ENCODE data around the gene E2F3.
"Not testable (repeated sequence)": the region's sequence is repeated elsewhere in the genome, so short reads cannot be mapped to it uniquely, and the experiment has no call there.

The E2F3 gene

GRCh38 chr6:20498041-20498385 lies 96.3 kb downstream of the E2F3 start:
- Histone ChIP-seq H3K4me3 (no peak overlapping the region), H3K4me1 (no peaks in the 10 kb centered on the region), H3K27me3 (ENCODE audit: low read depth) (no peaks in the 10 kb centered on the region), H3K36me3 (replicated peaks) (no peaks in the 10 kb centered on the region), H3K9me3 (no peaks in the 10 kb centered on the region)
- in situ Hi-C loops (cut with MboI; ENCODE audit: low sequenced_read_pairs) = no loop called here
- DNase-seq (ENCODE audit: low spot score in 2 of 2) = no peak

- no peaks in the 10 kb centered on the region for H3K4me1 ChIP-seq
- in situ Hi-C loops (cut with MboI; ENCODE audit: low sequenced_read_pairs) = no loop called here
Measured at GRCh38 chr6:20509212-20509611, 107.5 kb downstream of the E2F3 start.

DNA sequence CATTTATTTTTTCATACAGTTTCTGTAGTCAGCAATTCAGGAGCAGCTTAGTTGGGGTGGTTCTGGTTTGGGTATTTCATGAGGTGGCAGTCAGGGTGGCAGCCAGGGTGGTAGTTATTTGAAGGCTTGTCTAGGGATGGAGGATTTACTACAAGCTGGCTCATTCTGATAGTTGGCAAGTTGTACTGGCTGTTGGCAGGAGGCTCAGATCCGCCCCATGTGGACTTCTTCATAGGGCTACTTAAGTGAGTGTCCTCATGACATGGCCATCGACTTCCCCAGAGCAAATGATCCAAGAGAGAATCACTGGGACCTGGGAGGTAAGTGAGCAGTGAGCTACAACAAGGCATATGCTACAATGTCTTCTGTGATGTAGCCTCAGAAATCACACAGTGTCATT lies 110.2 kb downstream of the E2F3 start:
- H3K4me3 ChIP-seq = no peak overlapping the region
- in situ Hi-C loops (cut with MboI; ENCODE audit: low sequenced_read_pairs) = no loop called here
- no peaks in the 10 kb centered on the region for H3K4me1 ChIP-seq
- H3K36me3 ChIP-seq (replicated peaks) = no peaks in the 10 kb centered on the region
- no peaks in the 10 kb centered on the region for H3K27me3 ChIP-seq (ENCODE audit: low read depth)
- H3K9me3 ChIP-seq = no peaks in the 10 kb centered on the region
- no peak for DNase-seq (ENCODE audit: low spot score in 2 of 2)

More at GRCh38 chr6:20509212-20509611, 107.5 kb downstream of the E2F3 start:
- Histone ChIP-seq H3K27me3 (ENCODE audit: low read depth) (no peaks in the 10 kb centered on the region), H3K4me3 (no peak overlapping the region), H3K9me3 (no peaks in the 10 kb centered on the region), H3K36me3 (replicated peaks) (no peaks in the 10 kb centered on the region)
- no peak for DNase-seq (ENCODE audit: low spot score in 2 of 2)

DNA sequence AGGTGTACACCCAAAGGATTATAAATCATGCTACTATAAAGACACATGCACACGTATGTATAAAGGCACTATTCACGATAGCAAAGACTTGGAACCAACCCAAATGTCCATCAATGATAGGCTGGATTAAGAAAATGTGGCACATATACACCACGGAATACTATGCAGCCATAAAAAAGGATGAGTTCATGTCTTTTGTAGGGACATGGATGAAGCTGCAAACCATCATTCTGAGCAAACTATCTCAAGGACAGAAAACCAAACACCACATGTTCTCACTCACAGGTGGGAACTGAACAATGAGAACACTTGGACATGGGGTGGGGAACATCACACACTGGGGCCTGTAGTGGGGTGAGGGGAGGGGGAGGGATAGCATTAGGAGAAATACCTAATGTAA lies 123.5 kb downstream of the E2F3 start:
- in situ Hi-C loops (cut with MboI; ENCODE audit: low sequenced_read_pairs) = loop anchor here (10.0 kb wide), 1 partner anchor 430 kb away; no protein-coding TSS in a partner anchor
- not testable (repeated sequence) for H3K4me3 ChIP-seq; DNase-seq (ENCODE audit: low spot score in 2 of 2); H3K4me1 ChIP-seq; H3K36me3 ChIP-seq (replicated peaks); H3K9me3 ChIP-seq; H3K27me3 ChIP-seq (ENCODE audit: low read depth)

DNA sequence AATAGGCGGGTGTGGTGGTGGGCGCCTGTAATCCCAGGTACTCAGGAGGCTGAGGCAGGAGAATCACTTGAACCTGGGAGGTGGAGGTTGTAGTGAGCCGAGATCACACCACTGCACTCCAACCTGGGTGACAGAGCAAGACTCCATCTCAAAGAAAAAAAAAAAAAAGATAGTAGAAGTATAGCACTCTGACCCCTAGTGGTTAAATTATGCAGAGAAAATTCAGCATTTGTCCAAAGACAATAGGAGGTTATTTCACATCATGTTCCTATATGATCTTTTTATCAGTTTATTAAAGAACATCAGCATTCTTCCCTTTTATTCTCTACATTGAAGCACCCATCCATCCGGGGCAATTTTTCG lies 127.4 kb downstream of the E2F3 start:
- in situ Hi-C loops (cut with MboI; ENCODE audit: low sequenced_read_pairs) = loop anchor here (10.0 kb wide), 1 partner anchor 434 kb away; no protein-coding TSS in a partner anchor
- not testable (repeated sequence) for H3K27me3 ChIP-seq (ENCODE audit: low read depth); H3K9me3 ChIP-seq; H3K36me3 ChIP-seq (replicated peaks); H3K4me1 ChIP-seq; H3K4me3 ChIP-seq
- peak in 1 of 2 experiments; percentile 49 for DNase-seq (ENCODE audit: low spot score in 2 of 2)

GRCh38 chr6:20532881-20533280 lies 131.2 kb downstream of the E2F3 start:
- DNase-seq (ENCODE audit: low spot score in 2 of 2) = no peak
- Histone ChIP-seq H3K4me3 (no peak overlapping the region), H3K36me3 (replicated peaks) (0 out of 2 replicates have a peak, but pooled peaks cover 3% of the 10 kb centered on the region), H3K27me3 (ENCODE audit: low read depth) (no peaks in the 10 kb centered on the region), H3K9me3 (no peaks in the 10 kb centered on the region), H3K4me1 (peaks cover 7% of the 10 kb centered on the region)
- in situ Hi-C loops (cut with MboI; ENCODE audit: low sequenced_read_pairs) = loop anchor here (5.0 kb wide), 1 partner anchor 131 kb away; the partner anchor contains the start of gene E2F3

DNA sequence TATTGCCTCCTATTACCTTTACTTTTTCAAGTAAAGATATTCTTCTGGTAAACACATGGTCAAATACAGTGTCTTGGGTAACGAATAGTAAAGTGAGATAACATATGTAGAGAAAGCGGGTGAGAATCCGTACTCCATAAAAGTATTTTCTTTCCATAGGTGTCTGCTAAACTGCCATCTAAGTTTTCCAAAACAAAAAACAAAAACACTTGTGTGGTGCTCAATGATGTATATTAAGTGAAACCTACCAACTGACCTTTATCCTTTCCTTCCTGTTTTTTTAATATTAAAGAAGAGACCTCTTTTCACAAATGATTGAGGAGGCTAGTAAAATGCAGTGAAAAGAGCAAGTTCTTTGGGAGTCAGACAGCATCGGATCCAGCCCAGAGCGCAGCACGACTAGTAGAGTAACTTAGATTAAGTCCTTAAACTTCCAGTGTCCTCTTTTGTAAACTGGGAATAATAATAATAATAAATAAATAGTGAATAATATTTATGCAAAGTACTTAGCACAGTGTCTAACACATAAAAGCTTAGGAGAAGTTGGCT lies 132.1 kb downstream of the E2F3 start:
- Histone ChIP-seq H3K9me3 (no peaks in the 10 kb centered on the region), H3K4me1 (peaks cover 7% of the 10 kb centered on the region), H3K4me3 (peak overlapping the region; percentile 74), H3K36me3 (replicated peaks) (peaks cover 3% of the 10 kb centered on the region; the same call in 1 of the 2 replicates), H3K27me3 (ENCODE audit: low read depth) (no peaks in the 10 kb centered on the region)
- in situ Hi-C loops (cut with MboI; ENCODE audit: low sequenced_read_pairs) = loop anchor here (5.0 kb wide), 1 partner anchor 132 kb away; the partner anchor contains the start of gene E2F3
- no peak for DNase-seq (ENCODE audit: low spot score in 2 of 2)

- peaks cover 3% of the 10 kb centered on the region; the same call in 1 of the 2 replicates for H3K36me3 ChIP-seq (replicated peaks)
- peak; percentile 83 to 89 for DNase-seq (ENCODE audit: low spot score in 2 of 2)
- no peaks in the 10 kb centered on the region for H3K27me3 ChIP-seq (ENCODE audit: low read depth)
- peak within 1 kb of the TSS; percentile 74 for H3K4me3 ChIP-seq
- no peaks in the 10 kb centered on the region for H3K9me3 ChIP-seq
- H3K4me1 ChIP-seq = peaks cover 7% of the 10 kb centered on the region
- in situ Hi-C loops (cut with MboI; ENCODE audit: low sequenced_read_pairs) = loop anchor here (5.0 kb wide), 1 partner anchor 132 kb away; the partner anchor contains the start of gene E2F3
Measured at GRCh38 chr6:20534295-20535262, 132.9 kb downstream of the E2F3 start, which contains the start of gene CDKAL1. CDKAL1 (plus strand) TSS chr6:20534457; CDS start chr6:20546351, 11,894 bp downstream.

DNA sequence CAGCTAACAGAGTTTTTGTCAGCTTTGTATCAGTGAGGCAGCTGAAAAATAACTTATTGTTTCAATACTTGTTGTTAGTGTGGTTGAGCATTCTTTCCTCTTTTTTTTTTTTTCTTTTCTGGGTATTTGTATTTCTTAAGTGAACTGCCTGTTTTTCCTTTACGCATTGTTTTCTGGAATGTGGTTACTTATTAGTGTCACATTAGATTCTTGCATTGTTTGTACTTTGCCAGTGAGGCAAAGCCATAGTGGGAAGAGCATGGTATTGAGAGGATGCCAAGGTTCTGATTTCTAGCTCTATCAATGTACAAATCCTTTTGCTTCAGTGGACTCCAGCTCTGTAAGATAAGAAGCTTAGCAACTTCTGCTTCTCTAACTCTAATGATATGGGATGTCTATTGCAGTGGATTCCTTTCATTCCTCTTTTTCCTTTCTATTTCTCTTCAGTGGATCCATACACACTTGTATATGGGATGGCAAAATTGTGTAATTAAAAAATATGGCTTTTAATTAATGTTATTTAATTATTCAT lies 136.5 kb downstream of the E2F3 start:
- no peak overlapping the region for H3K4me3 ChIP-seq
- H3K27me3 ChIP-seq (ENCODE audit: low read depth) = no peaks in the 10 kb centered on the region
- peaks cover 8% of the 10 kb centered on the region for H3K36me3 ChIP-seq (replicated peaks)
- DNase-seq (ENCODE audit: low spot score in 2 of 2) = no peak
- H3K9me3 ChIP-seq = no peaks in the 10 kb centered on the region
- in situ Hi-C loops (cut with MboI; ENCODE audit: low sequenced_read_pairs) = no loop called here
- H3K4me1 ChIP-seq = peaks cover 11% of the 10 kb centered on the region

DNA sequence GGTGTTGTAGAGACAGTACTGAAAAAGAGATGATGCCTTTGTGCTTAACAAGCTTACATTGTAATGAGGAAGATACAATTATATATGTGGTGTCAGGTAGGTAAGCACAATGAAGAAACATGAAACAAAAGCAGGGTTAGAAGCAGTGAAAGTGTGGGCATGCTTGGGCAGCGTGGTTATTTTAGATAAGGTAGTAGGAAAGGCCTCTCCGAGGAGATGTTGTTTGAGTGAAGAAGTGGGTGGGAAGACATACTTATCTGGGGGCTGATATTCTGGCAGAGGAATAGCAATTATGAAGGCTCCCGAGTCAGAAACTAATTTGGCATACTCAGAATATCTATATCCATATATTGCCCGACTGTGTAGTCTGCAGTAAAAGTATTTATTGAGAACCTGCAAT lies 137.2 kb downstream of the E2F3 start:
- Histone ChIP-seq H3K36me3 (replicated peaks) (peaks cover 8% of the 10 kb centered on the region), H3K4me1 (peaks cover 6% of the 10 kb centered on the region), H3K9me3 (no peaks in the 10 kb centered on the region), H3K27me3 (ENCODE audit: low read depth) (no peaks in the 10 kb centered on the region), H3K4me3 (no peak overlapping the region)
- DNase-seq (ENCODE audit: low spot score in 2 of 2) = no peak
- in situ Hi-C loops (cut with MboI; ENCODE audit: low sequenced_read_pairs) = no loop called here

DNA sequence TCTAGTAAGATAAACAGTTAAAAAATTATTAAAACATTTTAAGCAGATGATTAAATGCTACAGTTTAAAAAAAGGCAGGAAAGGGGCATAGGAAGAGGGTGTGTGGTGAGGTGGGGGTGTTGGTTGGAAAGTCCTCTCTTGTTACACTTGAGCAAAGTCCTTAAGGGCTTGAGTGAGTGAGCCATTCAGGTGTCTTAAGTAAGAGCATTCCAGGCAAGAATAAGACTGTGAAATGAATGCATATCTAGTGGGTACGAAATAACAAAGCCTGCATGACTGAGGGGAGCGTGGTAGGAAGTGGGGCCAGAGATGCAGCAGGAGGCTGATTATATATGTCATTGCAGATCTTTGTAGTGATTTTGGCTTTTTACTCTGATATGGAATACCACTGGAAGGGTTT lies 137.7 kb downstream of the E2F3 start:
- H3K4me3 ChIP-seq = no peak overlapping the region

DNA sequence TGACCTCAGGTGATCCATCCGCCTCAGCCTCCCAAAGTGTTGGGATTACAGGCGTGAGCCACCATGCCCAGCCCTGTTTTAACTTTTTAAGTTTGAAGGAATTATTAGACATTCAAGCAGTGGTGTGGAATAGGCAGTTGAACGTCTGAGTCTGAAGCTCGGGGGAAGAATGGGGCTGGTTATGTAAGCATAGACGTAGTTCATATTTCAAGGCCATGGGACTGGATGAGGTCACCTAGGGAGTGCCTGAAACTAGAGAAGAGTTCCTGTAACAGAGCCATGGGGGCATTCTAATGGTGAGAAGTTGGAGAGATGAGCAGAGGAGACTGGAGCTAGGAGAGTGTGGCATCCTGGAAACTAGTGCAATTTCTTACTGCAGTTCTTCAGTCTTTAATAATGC lies 139.0 kb downstream of the E2F3 start:
- no peak overlapping the region for H3K4me3 ChIP-seq
- H3K4me1 ChIP-seq = peaks cover 3% of the 10 kb centered on the region
- H3K9me3 ChIP-seq = no peaks in the 10 kb centered on the region
- no peaks in the 10 kb centered on the region for H3K27me3 ChIP-seq (ENCODE audit: low read depth)
- in situ Hi-C loops (cut with MboI; ENCODE audit: low sequenced_read_pairs) = no loop called here
- H3K36me3 ChIP-seq (replicated peaks) = peaks cover 8% of the 10 kb centered on the region
- no peak for DNase-seq (ENCODE audit: low spot score in 2 of 2)

More for the DNA sequence above, 137.7 kb downstream of the E2F3 start:
- Histone ChIP-seq H3K9me3 (no peaks in the 10 kb centered on the region), H3K27me3 (ENCODE audit: low read depth) (no peaks in the 10 kb centered on the region), H3K36me3 (replicated peaks) (peaks cover 8% of the 10 kb centered on the region), H3K4me1 (peaks cover 3% of the 10 kb centered on the region)
- no peak for DNase-seq (ENCODE audit: low spot score in 2 of 2)
- in situ Hi-C loops (cut with MboI; ENCODE audit: low sequenced_read_pairs) = no loop called here

GRCh38 chr6:20541382-20541781 lies 139.7 kb downstream of the E2F3 start:
- no peak for DNase-seq (ENCODE audit: low spot score in 2 of 2)
- in situ Hi-C loops (cut with MboI; ENCODE audit: low sequenced_read_pairs) = no loop called here
- no peak overlapping the region for H3K4me3 ChIP-seq
- no peaks in the 10 kb centered on the region for H3K9me3 ChIP-seq
- peaks cover 3% of the 10 kb centered on the region for H3K4me1 ChIP-seq
- H3K36me3 ChIP-seq (replicated peaks) = peaks cover 15% of the 10 kb centered on the region
- H3K27me3 ChIP-seq (ENCODE audit: low read depth) = no peaks in the 10 kb centered on the region
